Thyroid gland (tissue), 4 donors: ENCODE results near the gene CLOCK.

Experiments
- CTCF ChIP-seq, 6 experiments: fragments of 200-600 bp in 3 of 6; fragments of 450-650 bp in 3 of 6; sonication (generic) in 3 of 6; IDR thresholded peaks; one replicate each; pipeline ENCODE4 v1.5.1; 2016 to 2019; ENCODE audit warnings: antibody characterized with exemption in 6 of 6, mild to moderate bottlenecking in 2 of 6, inconsistent platforms in 1 of 6, moderate library complexity in 1 of 6
- POLR2A ChIP-seq, 2 donors: fragments of 450-650 bp; IDR thresholded peaks; one replicate each; pipeline ENCODE4 v1.6.1; 2017; ENCODE audit warnings: antibody characterized with exemption in 2 of 2, mild to moderate bottlenecking in 2 of 2, moderate library complexity in 1 of 2

GRCh38 chr4:55399581-55399980, 147.1 kb downstream of the CLOCK start:
- TF ChIP-seq CTCF (IDR thresholded peaks at IDR 0.05) (no peak), POLR2A (IDR thresholded peaks at IDR 0.05) (no peak)
